ENCODE measurements around the gene CAMKK1. TPM values are rescaled to one million over a fixed set of nuclear protein-coding genes. Genes with fewer than 3 reads are reported as not detected.

The CAMKK1 gene
- polyA plus RNA-seq, 1 donor (not counting 4 experiments of a cell fraction or from before 2014, with no cell fraction given): 2.5 TPM

GRCh38 chr17:3821101-3821500, 71.8 kb downstream of the CAMKK1 start:
- DNase-seq (ENCODE audit: low read depth, low spot score) (no peak), FAIRE-seq (no peak)
- Histone ChIP-seq H3K9me1 (ENCODE audit: control insufficient read depth, extremely low read depth, insufficient read depth, low read length) (no peaks in the 10 kb centered on the region), H3K9me3 (ENCODE audit: control insufficient read depth, low read depth, low read length) (no peaks in the 10 kb centered on the region), H3K4me1 (ENCODE audit: control insufficient read depth, extremely low read depth, insufficient read depth, low read length) (no peaks in the 10 kb centered on the region), H3K27ac (ENCODE audit: control insufficient read depth, insufficient read depth, low read length) (no peak overlapping the region), H3K36me3 (ENCODE audit: control insufficient read depth in 2 of 2, extremely low read depth in 1 of 2, insufficient read depth in 2 of 2, low read length in 2 of 2) (peaks cover 11 to 26% of the 10 kb centered on the region in 2 experiments), H3K79me2 (ENCODE audit: control insufficient read depth, insufficient read depth, low read length) (no peaks in the 10 kb centered on the region), H2AFZ (ENCODE audit: control insufficient read depth, low read length) (no peak overlapping the region), H4K20me1 (ENCODE audit: control insufficient read depth, extremely low read depth, insufficient read depth, low read length) (no peaks in the 10 kb centered on the region), H3K4me3 (ENCODE audit: control insufficient read depth in 2 of 3, extremely low read depth in 1 of 3, insufficient read depth in 2 of 3, low read depth in 1 of 3, low read length in 3 of 3) (no peak overlapping the region), H3K9ac (ENCODE audit: control insufficient read depth, extremely low read depth, insufficient read depth, low read length) (no peak overlapping the region), H3K4me2 (ENCODE audit: control insufficient read depth, extremely low read depth, insufficient read depth, low read depth, low read length) (no peak overlapping the region), H3K27me3 (ENCODE audit: control insufficient read depth, extremely low read depth, insufficient read depth, low read length) (no peaks in the 10 kb centered on the region)
- TF ChIP-seq CTCF (optimal IDR thresholded peaks at IDR 0.05 in 1 of 3, IDR thresholded peaks at IDR 0.05 in 1 of 3, conservative IDR thresholded peaks at IDR 0.05 in 1 of 3; ENCODE audit: extremely low read depth in 1 of 3, insufficient read depth in 2 of 3, low read length in 3 of 3) (no peak), EZH2 (IDR thresholded peaks at IDR 0.05; ENCODE audit: low read length) (no peak)
- dilution Hi-C loops (cut with MboI; ENCODE audit: extremely low pct_ligation_motif_present, low sequenced_read_pairs): no loop called here

- H3K4me2 ChIP-seq (ENCODE audit: control insufficient read depth, extremely low read depth, insufficient read depth, low read depth, low read length): no peak overlapping the region
- FAIRE-seq (no peak), DNase-seq (ENCODE audit: low read depth, low spot score) (no peak)
- H3K9me1 ChIP-seq (ENCODE audit: control insufficient read depth, extremely low read depth, insufficient read depth, low read length): no peaks in the 10 kb centered on the region
- no peak overlapping the region for H3K4me3 ChIP-seq (ENCODE audit: control insufficient read depth in 2 of 3, extremely low read depth in 1 of 3, insufficient read depth in 2 of 3, low read depth in 1 of 3, low read length in 3 of 3)
- TF ChIP-seq CTCF (optimal IDR thresholded peaks at IDR 0.05 in 1 of 3, IDR thresholded peaks at IDR 0.05 in 1 of 3, conservative IDR thresholded peaks at IDR 0.05 in 1 of 3; ENCODE audit: extremely low read depth in 1 of 3, insufficient read depth in 2 of 3, low read length in 3 of 3): no peak
- no peak for TF ChIP-seq EZH2 (IDR thresholded peaks at IDR 0.05; ENCODE audit: low read length)
- no peaks in the 10 kb centered on the region for H3K79me2 ChIP-seq (ENCODE audit: control insufficient read depth, insufficient read depth, low read length)
- no peaks in the 10 kb centered on the region for H4K20me1 ChIP-seq (ENCODE audit: control insufficient read depth, extremely low read depth, insufficient read depth, low read length)
- no peaks in the 10 kb centered on the region for H3K27me3 ChIP-seq (ENCODE audit: control insufficient read depth, extremely low read depth, insufficient read depth, low read length)
- H2AFZ ChIP-seq (ENCODE audit: control insufficient read depth, low read length): no peak overlapping the region
- dilution Hi-C loops (cut with MboI; ENCODE audit: extremely low pct_ligation_motif_present, low sequenced_read_pairs): no loop called here
- no peak overlapping the region for H3K27ac ChIP-seq (ENCODE audit: control insufficient read depth, insufficient read depth, low read length)
- H3K36me3 ChIP-seq (ENCODE audit: control insufficient read depth in 2 of 2, extremely low read depth in 1 of 2, insufficient read depth in 2 of 2, low read length in 2 of 2): peaks cover 11 to 24% of the 10 kb centered on the region in 2 experiments
- H3K9me3 ChIP-seq (ENCODE audit: control insufficient read depth, low read depth, low read length): no peaks in the 10 kb centered on the region
- no peak overlapping the region for H3K9ac ChIP-seq (ENCODE audit: control insufficient read depth, extremely low read depth, insufficient read depth, low read length)
- H3K4me1 ChIP-seq (ENCODE audit: control insufficient read depth, extremely low read depth, insufficient read depth, low read length): no peaks in the 10 kb centered on the region
These were observed 74.1 kb downstream of the CAMKK1 start for GRCh38 chr17:3818786-3819185.

Data from keratinocyte (primary cell).